ELR (cell line): Measurements from ENCODE around the gene MRPL22.
A peak's percentile ranks its signal among the peaks of the same experiment; 100 is the strongest.
"Not testable (repeated sequence)": the region's sequence is repeated elsewhere in the genome, so short reads cannot be mapped to it uniquely, and the experiment has no call there.

Experiments
- DNase-seq: peaks from one replicate; pipeline ENCODE4 v3.0.0-alpha.2; 2015; ENCODE audit warnings: low read depth

Gene MRPL22

GRCh38 chr5:154940375-154940771, 500 bp upstream of the MRPL22 start:
- no peak for DNase-seq

DNA sequence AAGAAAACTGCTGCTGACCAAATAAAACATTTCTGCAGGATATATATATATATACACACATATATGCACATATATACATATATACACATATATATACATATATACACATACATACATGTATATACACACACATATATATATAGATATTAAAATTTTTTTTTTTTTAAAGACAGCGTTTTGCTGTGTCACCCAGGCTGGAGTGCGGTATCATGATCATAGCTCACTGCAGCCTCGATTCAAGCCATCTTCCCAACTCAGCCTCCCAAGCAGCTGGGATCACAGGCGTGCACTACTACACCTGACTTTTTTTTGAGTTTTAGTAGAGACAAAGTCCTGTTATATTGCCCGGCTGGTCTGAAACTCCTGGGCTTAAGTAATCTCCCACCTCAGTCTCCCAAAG, 2.7 kb downstream of the MRPL22 start:
- no peak for DNase-seq

- no peak for DNase-seq
Measured at GRCh38 chr5:154944716-154945115, 3.8 kb downstream of the MRPL22 start.

DNA sequence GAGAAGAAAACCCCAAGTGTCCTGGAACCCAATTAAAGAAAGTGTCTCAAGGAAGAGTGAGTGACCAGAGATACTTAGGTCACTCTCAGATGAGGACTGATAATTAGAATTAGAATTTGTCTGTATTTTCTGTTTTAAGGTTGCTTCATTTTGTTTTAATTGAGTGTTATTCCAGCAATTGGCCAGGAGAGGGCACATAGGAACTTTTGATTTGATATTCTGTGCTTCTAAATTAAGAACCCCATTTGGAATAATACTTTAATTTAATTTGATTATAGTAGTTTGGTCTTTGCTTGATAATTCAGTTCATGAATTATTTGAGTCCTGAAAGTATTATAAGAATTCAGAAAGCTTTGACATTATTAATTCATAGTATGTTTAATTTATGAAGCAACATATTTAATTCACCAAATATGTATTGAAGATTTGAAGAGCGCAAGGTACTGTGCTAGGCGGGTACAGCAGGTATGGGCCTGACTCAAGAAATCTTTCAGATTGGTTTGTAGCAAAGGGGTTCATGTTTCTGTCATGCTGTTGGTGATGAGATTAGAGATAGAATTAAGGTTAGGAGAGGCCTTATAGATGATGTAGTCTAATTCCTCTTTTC, 4.9 kb downstream of the MRPL22 start:
- DNase-seq = peak; percentile 51

DNA sequence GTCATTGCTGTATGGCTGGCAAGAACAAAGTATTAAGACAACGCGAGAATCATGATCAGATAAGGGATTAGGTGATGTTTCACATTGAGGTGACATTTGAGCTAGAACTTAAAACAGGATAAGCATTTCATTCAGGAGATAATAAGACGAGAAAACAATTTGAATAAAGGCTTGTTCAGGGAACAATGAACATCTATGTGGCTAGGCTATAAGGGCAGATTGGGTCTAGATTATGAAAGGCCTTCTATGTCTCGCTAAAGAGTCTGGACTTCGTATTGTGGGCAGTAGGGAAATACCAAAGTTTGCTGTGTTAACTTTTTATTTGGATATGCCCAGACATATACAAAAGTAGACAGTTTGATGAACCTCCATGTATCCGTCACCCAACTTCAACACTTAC, 6.9 kb downstream of the MRPL22 start:
- DNase-seq = no peak

DNA sequence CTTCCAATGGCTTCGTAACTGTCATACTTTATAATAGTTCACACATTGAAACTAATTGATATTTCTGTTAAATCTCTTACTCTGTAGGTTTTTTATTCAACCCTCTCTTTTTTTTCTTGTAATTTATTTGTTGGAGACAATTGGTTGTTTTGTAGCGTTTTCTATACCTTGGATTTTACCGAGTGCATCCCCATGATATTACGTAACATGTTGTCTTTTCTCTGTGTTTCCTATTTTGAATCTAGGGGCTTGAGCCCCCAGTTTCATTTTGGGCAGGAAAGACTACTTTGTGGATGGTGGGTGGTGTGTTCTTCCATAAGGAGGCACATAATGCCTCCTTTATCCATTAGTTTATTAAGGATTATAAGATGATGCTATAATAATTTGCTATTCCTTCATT, 7.4 kb downstream of the MRPL22 start:
- no peak for DNase-seq

- no peak for DNase-seq
Measured at GRCh38 chr5:154949781-154950180, 8.9 kb downstream of the MRPL22 start.

DNA sequence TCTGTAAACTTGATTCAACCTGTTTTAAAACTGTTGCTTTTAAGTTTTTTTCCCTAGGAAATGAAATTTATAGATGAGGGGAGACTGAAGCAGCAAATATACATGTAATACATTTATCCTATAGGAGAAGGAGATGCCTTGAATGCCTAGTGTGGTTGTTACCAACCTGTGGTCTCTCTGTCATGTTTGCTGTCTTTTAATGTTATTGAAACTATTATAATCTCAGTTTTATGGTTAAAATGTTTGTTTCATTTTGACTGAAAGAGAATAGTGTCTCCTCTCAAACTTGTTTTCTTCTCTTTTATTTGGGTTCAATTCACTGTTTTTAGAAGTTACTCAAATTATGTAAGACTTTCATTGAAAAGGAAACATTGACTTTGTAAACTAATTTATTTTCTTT, 15.8 kb downstream of the MRPL22 start:
- no peak for DNase-seq

DNA sequence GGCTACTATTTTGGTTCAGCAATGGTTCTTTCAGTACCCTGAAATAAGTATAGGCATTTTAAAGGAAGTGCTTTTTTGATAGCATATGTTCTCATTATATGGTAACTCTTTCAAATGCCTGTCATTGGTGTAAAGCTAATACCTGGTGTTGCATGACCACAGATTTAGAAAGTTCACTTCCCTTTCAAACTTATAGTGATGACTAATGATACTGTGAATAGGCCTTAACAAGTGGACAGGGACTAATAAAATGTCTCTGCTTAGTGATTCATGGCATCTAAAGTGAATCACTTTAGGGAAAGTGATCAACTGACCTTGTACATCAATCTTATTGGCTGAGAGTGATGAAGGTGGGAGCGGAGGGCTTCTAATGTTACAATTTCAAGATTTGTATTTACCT, 21.6 kb downstream of the MRPL22 start:
- DNase-seq = peak; percentile 82

- DNase-seq = peak; percentile 38
Measured at GRCh38 chr5:154966081-154966841, 25.4 kb downstream of the MRPL22 start.

DNA sequence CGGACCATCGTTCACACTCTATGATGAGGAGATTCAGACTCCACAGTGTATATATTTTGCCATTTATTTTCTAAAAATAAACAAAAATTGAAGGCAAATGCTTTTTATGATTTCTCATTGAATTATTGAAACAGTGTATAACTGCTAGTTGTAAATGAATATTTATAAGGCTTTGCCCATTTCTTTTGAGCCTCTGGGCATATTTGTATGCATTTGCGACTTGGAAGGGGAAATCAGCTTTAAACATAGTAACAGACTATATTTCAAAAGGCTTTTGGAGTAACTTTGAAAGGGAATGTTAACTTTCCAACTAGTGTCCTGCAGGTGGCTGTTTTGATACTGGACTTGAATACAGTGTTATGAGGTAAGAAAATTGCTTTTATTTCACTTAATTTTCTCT, 26.0 kb downstream of the MRPL22 start:
- DNase-seq = no peak

DNA sequence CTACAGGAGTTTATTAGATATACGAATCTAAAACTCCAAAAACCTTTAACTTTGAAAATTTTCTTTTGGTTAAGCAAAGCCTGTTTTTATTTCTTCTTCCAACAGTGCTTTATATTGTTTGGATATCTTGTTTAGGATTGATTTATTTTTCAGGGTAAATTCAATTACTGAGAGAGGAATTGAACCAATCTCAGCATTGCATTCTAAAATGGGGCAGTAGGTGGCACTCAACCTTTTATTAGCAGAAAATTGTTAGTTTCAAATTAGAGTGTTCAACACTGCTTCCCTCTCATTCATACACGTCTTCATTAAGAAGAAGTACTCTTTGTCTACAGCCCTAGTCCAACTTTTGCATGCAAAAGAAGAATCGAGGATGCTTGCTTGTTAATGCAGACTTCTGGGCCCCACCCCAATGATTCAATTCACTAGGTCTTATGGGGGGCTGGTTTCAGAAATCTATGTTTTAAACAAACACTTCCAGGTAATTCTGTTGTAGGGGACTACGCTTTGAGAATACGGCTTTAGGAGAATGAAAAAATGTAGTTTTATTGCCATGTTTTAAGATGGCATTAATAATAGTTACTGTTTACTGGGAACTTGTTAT, 26.6 kb downstream of the MRPL22 start:
- peak; percentile 34 for DNase-seq

GRCh38 chr5:154968953-154969352, 28.1 kb downstream of the MRPL22 start:
- DNase-seq = no peak

GRCh38 chr5:154970759-154971158, 29.9 kb downstream of the MRPL22 start:
- DNase-seq = peak; percentile 34

GRCh38 chr5:154971501-154971900, 30.6 kb downstream of the MRPL22 start:
- no peak for DNase-seq

- peak; percentile 63 for DNase-seq
Measured at GRCh38 chr5:154972476-154973080, 31.7 kb downstream of the MRPL22 start.

DNA sequence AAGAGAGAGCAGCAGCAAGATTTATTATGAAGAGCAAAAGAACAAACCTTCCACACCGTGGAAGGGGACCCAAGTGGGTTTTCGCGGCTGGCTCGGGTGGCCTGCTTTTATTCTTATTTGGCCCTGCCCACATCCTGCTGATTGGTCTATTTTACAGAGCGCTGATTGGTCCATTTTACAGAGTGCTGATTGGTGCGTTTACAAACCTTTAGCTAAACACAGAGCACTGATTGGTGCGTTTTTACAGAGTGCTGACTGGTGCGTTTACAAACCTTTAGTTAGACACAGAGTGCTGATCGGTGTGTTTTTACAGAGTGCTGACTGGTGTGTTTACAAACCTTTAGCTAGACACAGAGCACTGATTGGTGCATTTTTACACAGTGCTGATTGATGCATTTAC, 35.2 kb downstream of the MRPL22 start:
- DNase-seq = not testable (repeated sequence)

DNA sequence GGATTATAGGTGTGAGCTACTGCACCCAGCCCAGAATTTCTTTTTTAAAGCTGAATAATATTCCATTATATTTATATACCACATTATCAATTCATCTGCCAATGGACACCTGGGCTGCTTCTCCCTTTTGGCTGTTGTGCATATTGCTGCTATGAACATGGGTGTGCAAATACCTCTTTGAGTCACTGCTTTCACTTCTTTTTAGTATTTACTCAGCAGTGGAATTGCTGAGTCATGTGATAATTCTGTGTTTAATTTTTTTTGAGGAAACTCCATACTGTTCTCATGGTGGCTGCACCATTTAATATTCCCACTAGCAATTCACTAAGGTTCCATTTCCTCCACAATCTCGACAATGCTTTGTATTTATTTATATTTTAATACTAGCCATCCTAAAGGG, 36.5 kb downstream of the MRPL22 start:
- no peak for DNase-seq

GRCh38 chr5:154978294-154978693, 37.4 kb downstream of the MRPL22 start:
- DNase-seq = not testable (repeated sequence)

GRCh38 chr5:154984946-154985516, 44.2 kb downstream of the MRPL22 start:
- no peak for DNase-seq

- no peak for DNase-seq
Measured at GRCh38 chr5:154986151-154986550, 45.3 kb downstream of the MRPL22 start.

GRCh38 chr5:154989626-154990025, 48.8 kb downstream of the MRPL22 start:
- DNase-seq = no peak

DNA sequence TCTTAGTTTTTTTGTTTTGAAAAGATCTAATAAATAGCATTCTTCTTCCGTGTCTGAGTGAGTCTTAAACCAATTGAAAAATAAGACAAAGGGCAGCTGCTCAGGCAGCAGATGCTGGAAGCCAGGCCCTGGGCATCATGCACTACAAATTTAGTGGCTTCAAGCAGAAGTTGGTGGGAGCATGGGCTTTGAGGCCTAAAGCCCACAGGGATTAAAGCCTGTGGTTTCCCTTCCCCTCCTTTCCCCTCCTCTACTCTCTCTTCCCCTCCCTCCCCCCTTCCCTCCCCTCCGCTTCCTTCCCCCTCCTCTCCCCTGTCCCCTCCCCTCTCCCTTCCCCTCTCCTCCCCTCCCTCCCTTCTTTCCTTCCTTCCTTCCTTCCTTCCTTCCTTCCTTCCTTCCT, 52.6 kb downstream of the MRPL22 start:
- no peak for DNase-seq
